Measurements from ENCODE around the gene ARFGEF2.

GRCh38 chr20:49001741-49002140, 80.2 kb downstream of the ARFGEF2 start:
- TF ChIP-seq CTCF (IDR thresholded peaks at IDR 0.05; ENCODE audit: control extremely low read depth in 1 of 3, insufficient read depth in 1 of 3, low read depth in 1 of 3, low read length in 3 of 3): no peak
- no peak for TF ChIP-seq POLR2A (IDR thresholded peaks at IDR 0.05; ENCODE audit: control extremely low read depth in 1 of 2, low read depth in 2 of 2, low read length in 2 of 2)
- TF ChIP-seq ZNF274 (IDR thresholded peaks at IDR 0.05; ENCODE audit: borderline replicate concordance, extremely low read depth, low read length): no peak
- TF ChIP-seq TCF12 (IDR thresholded peaks at IDR 0.05; ENCODE audit: low read depth, low read length): no peak
- no peak for TF ChIP-seq CHD2 (IDR thresholded peaks at IDR 0.05; ENCODE audit: low read length)

All from H1 (cell line).